IMR-90 (cell line): ENCODE results near the gene OGG1. TPM values are rescaled to one million over a fixed set of nuclear protein-coding genes. Genes with fewer than 3 reads are reported as not detected.

ENCODE experiments used
- ATAC-seq: fragments of 200-7000 bp; cut with Tn5 transposase; 2 replicates; pipeline ENCODE4 v1.9.1; 2020; ENCODE audit warnings: low read depth, mild to moderate bottlenecking, moderate library complexity
- BruUV-seq: library from RNA; stranded (reverse); fragments of 400-500 nt; replicated peaks from 2 replicates; lab custom pipeline; 2021; lab: Mats Ljungman, UMichigan
- CTCF ChIA-PET: fragments of 300-600 bp; formaldehyde crosslinking; extraction: SDS; loops from one replicate; lab custom pipeline; 2021; ENCODE audit warnings: antibody characterized with exemption; lab: Yijun Ruan, JAX
- POLR2A ChIA-PET: fragments of 300-600 bp; sonication (Branson Sonifier 250); formaldehyde crosslinking; loops from one replicate; lab custom pipeline; 2022; ENCODE audit warnings: antibody characterized with exemption; ENCODE audit not compliant: unreplicated experiment; lab: Charles Lee
- DNase-seq: peaks from one replicate; pipeline ENCODE4 v3.0.0; 2013
- H2AFZ ChIP-seq: replicated peaks from 2 replicates; pipeline ENCODE3; 2013; ENCODE audit warnings: low read length, mild to moderate bottlenecking; ENCODE audit not compliant: poor library complexity
- H2AK5ac ChIP-seq: 2 replicates; pipeline ENCODE4 v1.6.1; 2013; ENCODE audit warnings: low read depth, low read length, inconsistent platforms
- H2AK9ac ChIP-seq: replicated peaks from 2 replicates; pipeline ENCODE3; 2013; ENCODE audit warnings: mild to moderate bottlenecking, low read depth, low read length, moderate library complexity; ENCODE audit not compliant: poor library complexity
- H2BK120ac ChIP-seq: 2 replicates; pipeline ENCODE4 v1.6.1; 2013; ENCODE audit warnings: low read depth, low read length, inconsistent platforms
- H2BK15ac ChIP-seq: 3 replicates; pipeline ENCODE4 v1.6.1; 2013; ENCODE audit warnings: low read depth, low read length, inconsistent platforms
- H2BK20ac ChIP-seq: 2 replicates; pipeline ENCODE4 v1.6.1; 2013; ENCODE audit warnings: low read depth, mild to moderate bottlenecking, inconsistent platforms, low read length, moderate library complexity
- H2BK5ac ChIP-seq: 2 replicates; pipeline ENCODE4 v1.6.1; 2013; ENCODE audit warnings: mild to moderate bottlenecking, low read depth, low read length, inconsistent platforms; ENCODE audit not compliant: poor library complexity, severe bottlenecking
- H3K14ac ChIP-seq: replicated peaks from 2 replicates; pipeline ENCODE4 v1.6.1; 2013; ENCODE audit warnings: low read depth, low read length, inconsistent platforms
- H3K18ac ChIP-seq: 2 replicates; pipeline ENCODE4 v1.6.1; 2013; ENCODE audit warnings: low read depth, low read length, control low read depth
- H3K23ac ChIP-seq: 2 replicates; pipeline ENCODE4 v1.6.1; 2013; ENCODE audit warnings: low read depth, low read length, inconsistent platforms
- H3K27ac ChIP-seq: 2 replicates; pipeline ENCODE4 v1.5.1; 2013; ENCODE audit warnings: mild to moderate bottlenecking, control low read depth, low read length; ENCODE audit not compliant: insufficient read depth
- H3K27me3 ChIP-seq: 2 replicates; pipeline ENCODE4 v1.6.1; 2013; ENCODE audit warnings: low read length; ENCODE audit not compliant: control insufficient read depth, insufficient read depth
- H3K36me3 ChIP-seq: 2 replicates; pipeline ENCODE4 v1.6.1; 2013; ENCODE audit warnings: low read length, mixed read lengths; ENCODE audit not compliant: control insufficient read depth, insufficient read depth
- H3K4ac ChIP-seq: 2 replicates; pipeline ENCODE4 v1.6.1; 2013; ENCODE audit warnings: low read depth, low read length, inconsistent platforms
- H3K4me1 ChIP-seq: 2 replicates; pipeline ENCODE4 v1.6.1; 2013; ENCODE audit warnings: low read length, mixed read lengths; ENCODE audit not compliant: control insufficient read depth, insufficient read depth
- H3K4me2 ChIP-seq: 2 replicates; pipeline ENCODE4 v1.6.1; 2013; ENCODE audit warnings: low read depth, mild to moderate bottlenecking, control low read depth, low read length, moderate library complexity
- H3K4me3 ChIP-seq: 2 replicates; pipeline ENCODE4 v1.5.1; 2013; ENCODE audit warnings: low read depth, mild to moderate bottlenecking, control low read depth, low read length, moderate library complexity; ENCODE audit not compliant: insufficient read depth
- H3K56ac ChIP-seq: 2 replicates; pipeline ENCODE4 v1.6.1; 2013; ENCODE audit warnings: low read length, inconsistent platforms; ENCODE audit not compliant: insufficient read depth; ENCODE audit errors: extremely low read depth
- H3K79me1 ChIP-seq, 2 experiments: 2 replicates each; pipeline ENCODE4 v1.6.1; 2013; ENCODE audit warnings: low read length in 2 of 2, inconsistent platforms in 1 of 2, low read depth in 1 of 2
- H3K9ac ChIP-seq: 2 replicates; pipeline ENCODE4 v1.6.1; 2013; ENCODE audit warnings: low read depth, low read length, control low read depth
- H3K9me1 ChIP-seq: 2 replicates; pipeline ENCODE4 v1.6.1; 2013; ENCODE audit warnings: low read length, inconsistent platforms; ENCODE audit not compliant: insufficient read depth
- H3K9me3 ChIP-seq: 2 replicates; pipeline ENCODE4 v1.6.1; 2013; ENCODE audit warnings: low read length; ENCODE audit not compliant: control insufficient read depth, insufficient read depth
- H4K20me1 ChIP-seq: 2 replicates; pipeline ENCODE4 v1.6.1; 2013; ENCODE audit warnings: low read length, inconsistent platforms; ENCODE audit not compliant: insufficient read depth
- H4K5ac ChIP-seq: 2 replicates; pipeline ENCODE4 v1.6.1; 2013; ENCODE audit warnings: mild to moderate bottlenecking, low read depth, low read length, control low read depth
- H4K8ac ChIP-seq, 2 experiments: 2 replicates each; pipeline ENCODE4 v1.6.1; 2013; ENCODE audit warnings: low read depth in 2 of 2, low read length in 2 of 2, control low read depth in 1 of 2, inconsistent platforms in 1 of 2
- H4K91ac ChIP-seq: 2 replicates; pipeline ENCODE4 v1.6.1; 2013; ENCODE audit warnings: low read depth, low read length, inconsistent platforms; ENCODE audit not compliant: insufficient read depth
- BHLHE40 ChIP-seq: fragments of 150-350 bp; IDR thresholded peaks from 2 replicates; pipeline ENCODE4 v1.6.1; 2016; ENCODE audit warnings: mild to moderate bottlenecking, low read depth, low read length
- CEBPB ChIP-seq: IDR thresholded peaks from 2 replicates; pipeline ENCODE4 v1.6.1; 2012; ENCODE audit warnings: low read depth, low read length, improper control_type of control experiment
- CHD1 ChIP-seq: IDR thresholded peaks from 2 replicates; pipeline ENCODE4 v1.6.1; 2012; ENCODE audit warnings: low read depth, low read length, improper control_type of control experiment
- CTCF ChIP-seq: conservative IDR thresholded peaks from 2 replicates; pipeline ENCODE4 v1.5.1; 2012; ENCODE audit warnings: mild to moderate bottlenecking, low read depth, low read length, improper control_type of control experiment
- ELK1 ChIP-seq: fragments of 150-350 bp; IDR thresholded peaks from 2 replicates; pipeline ENCODE4 v1.6.1; 2016; ENCODE audit warnings: low read depth, mild to moderate bottlenecking, low read length, moderate library complexity, borderline replicate concordance
- FOS ChIP-seq: fragments of 150-350 bp; IDR thresholded peaks from 2 replicates; pipeline ENCODE4 v1.6.1; 2016; ENCODE audit warnings: low read depth, low read length
- MAZ ChIP-seq: IDR thresholded peaks from 2 replicates; pipeline ENCODE4 v1.6.1; 2012; ENCODE audit warnings: low read depth, mild to moderate bottlenecking, low read length, improper control_type of control experiment, moderate library complexity, borderline replicate concordance
- MXI1 ChIP-seq: IDR thresholded peaks from 2 replicates; pipeline ENCODE4 v1.6.1; 2012; ENCODE audit warnings: low read depth, mild to moderate bottlenecking, low read length, moderate library complexity, borderline replicate concordance
- POLR2A ChIP-seq: IDR thresholded peaks from 2 replicates; pipeline ENCODE4 v1.6.1; 2012; ENCODE audit warnings: mild to moderate bottlenecking, low read depth, low read length
- RAD21 ChIP-seq: IDR thresholded peaks from 2 replicates; pipeline ENCODE4 v1.6.1; 2012; ENCODE audit warnings: low read length, improper control_type of control experiment
- RCOR1 ChIP-seq: IDR thresholded peaks from 2 replicates; pipeline ENCODE4 v1.6.1; 2012; ENCODE audit warnings: mild to moderate bottlenecking, low read length, improper control_type of control experiment; ENCODE audit not compliant: insufficient replicate concordance
- RFX5 ChIP-seq: IDR thresholded peaks from 2 replicates; pipeline ENCODE4 v1.8.0; 2012; ENCODE audit warnings: low read depth, mild to moderate bottlenecking, low read length, moderate library complexity
- USF2 ChIP-seq: fragments of 150-350 bp; IDR thresholded peaks from 2 replicates; pipeline ENCODE4 v1.6.1; 2017; ENCODE audit warnings: mild to moderate bottlenecking, antibody characterized with exemption, low read length, low read depth
- WGBS, 2 experiments: methylation state at CpG; one replicate each; pipeline versions ENCODE4 v1.1.5 to v1.1.7; 2013; ENCODE audit warnings: missing lambda C conversion rate in 2 of 2; ENCODE audit not compliant: insufficient read length in 1 of 2; ENCODE audit errors: extremely low coverage in 2 of 2; 5-methylcytosine and 5-hydroxymethylcytosine counted together
- dilution Hi-C: fragments of 300-500 bp; cut with HindIII; formaldehyde crosslinking; loops from one replicate; pipeline ENCODE4 v1.14.3; 2018; ENCODE audit warnings: low sequenced_read_pairs; ENCODE audit not compliant: unreplicated experiment
- in situ Hi-C: fragments of 300-500 bp; cut with MboI; formaldehyde crosslinking; loops from 3 replicates; pipeline ENCODE4 v1.14.3; 2019; ENCODE audit warnings: low sequenced_read_pairs, inconsistent platforms, mixed read lengths
- intact Hi-C: fragments of 100-400 bp; cut with micrococcal nuclease; formaldehyde crosslinking; loops from 2 replicates; pipeline ENCODE4 v1.10.0; 2022
- polyA plus RNA-seq, 3 experiments: library from polyadenylated mRNA; depleted of rRNA; stranded (reverse); fragments of >200 nt; gene quantifications; 2 replicates each; pipeline ENCODE4 v1.2.3, GENCODE V29; 2012; ENCODE audit warnings: low replicate concordance in 1 of 3
- total RNA-seq: library from RNA; depleted of rRNA; stranded (reverse); fragments of >200 nt; gene quantifications from 2 replicates; pipeline ENCODE4 v1.2.3, GENCODE V29; 2012

The OGG1 gene
- total and polyA plus RNA-seq, 2 of the 4 experiments (the other 2 are of a cell fraction): 14.9 to 25.6 TPM

- Histone ChIP-seq H3K56ac (peak overlapping the region; percentile 77), H4K8ac (peak overlapping the region; percentile 65 to 86; a peak in 3 of 4 replicates), H3K14ac (peak overlapping the region; percentile 96), H4K91ac (peak overlapping the region; percentile 47), H2BK120ac (no peak overlapping the region), H2AFZ (peak overlapping the region; percentile 99), H3K4ac (peak overlapping the region; percentile 97), H3K27ac (peak overlapping the region; percentile 90), H3K4me2 (peak overlapping the region; percentile 82), H2BK5ac (peak overlapping the region; percentile 95), H3K4me1 (peaks cover 20% of the 10 kb centered on the region), H3K9me1 (peaks cover 17% of the 10 kb centered on the region), H3K9ac (peak overlapping the region; percentile 82), H3K23ac (peak overlapping the region; percentile 74; the same call in 1 of the 2 replicates), H3K4me3 (peak overlapping the region; percentile 64), H2BK20ac (no peak overlapping the region), H2AK9ac (peak overlapping the region; percentile 91), H3K27me3 (no peaks in the 10 kb centered on the region), H3K18ac (no peak overlapping the region), H2BK15ac (peak overlapping the region; percentile 90; the same call in 1 of the 3 replicates), H2AK5ac (peak overlapping the region; percentile 83), H3K36me3 (peaks cover 32% of the 10 kb centered on the region), H4K20me1 (no peaks in the 10 kb centered on the region), H4K5ac (peak overlapping the region; percentile 37; the same call in 1 of the 2 replicates), H3K79me1 (peaks cover 17 to 42% of the 10 kb centered on the region in 2 experiments), H3K9me3 (no peaks in the 10 kb centered on the region)
- peak; percentile 38 for DNase-seq
- ATAC-seq: no peak
- in situ Hi-C loops (no loop called here), intact Hi-C loops (no loop called here), dilution Hi-C loops (no loop called here)
- ChIA-PET POLR2A (no interaction called here), CTCF (interaction anchor here (1.9 kb wide), 1 partner anchor 35 kb away, joined by 4 read pairs; no protein-coding TSS in a partner anchor)
- WGBS, 2 experiments: 42% methylated on average over 6 of the region's 17 CpGs; no CpG with 5 or more reads in 1 of the 2 experiments
- TF ChIP-seq POLR2A (no peak), CEBPB (no peak), CHD1 (no peak), CTCF (no peak), USF2 (no peak), MAZ (no peak), ELK1 (no peak), BHLHE40 (no peak), MXI1 (no peak), FOS (no peak), RAD21 (no peak), RFX5 (no peak), RCOR1 (no peak)
- no TSS peak for BruUV-seq
These were observed 1.0 kb downstream of the OGG1 start for GRCh38 chr3:9750556-9751411.
